Gastroesophageal sphincter (tissue), 4 donors: ENCODE results near the gene MUSK. TPM values are rescaled to one million over a fixed set of nuclear protein-coding genes. Genes with fewer than 3 reads are reported as not detected.
"Not testable (repeated sequence)": the region's sequence is repeated elsewhere in the genome, so short reads cannot be mapped to it uniquely, and the experiment has no call there.

Source experiments
- ATAC-seq: fragments of 150-250 bp; one replicate; pipeline ENCODE4 v1.9.1; 2016; ENCODE audit warnings: mild to moderate bottlenecking, moderate library complexity
- H3K27ac ChIP-seq, 4 donors: fragments of 200-600 bp; sonication (generic) in 3 of 4; 1 replicate in 3 of 4; 2 replicates in 1 of 4; pipeline ENCODE4 v1.5.1; 2016 to 2019
- H3K27me3 ChIP-seq: fragments of 200-600 bp; sonication (generic); one replicate; pipeline ENCODE4 v1.5.1; 2019
- H3K36me3 ChIP-seq, 2 donors: fragments of 200-600 bp; sonication (generic); one replicate each; pipeline ENCODE4 v1.5.1; 2019; ENCODE audit warnings: control low read depth in 1 of 2
- H3K4me1 ChIP-seq, 3 donors: fragments of 200-600 bp; sonication (generic); 1 replicate in 2 of 3; 2 replicates in 1 of 3; pipeline ENCODE4 v1.5.1; 2016 to 2019; ENCODE audit warnings: control low read depth in 2 of 3
- H3K4me3 ChIP-seq, 2 donors: fragments of 200-600 bp; sonication (generic); one replicate each; pipeline ENCODE4 v1.5.1; 2019; ENCODE audit warnings: mild to moderate bottlenecking in 1 of 2, moderate library complexity in 1 of 2
- H3K9me3 ChIP-seq, 3 donors: fragments of 200-600 bp; sonication (generic); one replicate each; pipeline ENCODE4 v1.5.1; 2017 to 2019; ENCODE audit warnings: control low read depth in 2 of 3
- EP300 ChIP-seq: sonication (generic); formaldehyde crosslinking; IDR thresholded peaks from one replicate; pipeline ENCODE4 v1.6.1; 2017; ENCODE audit warnings: antibody characterized with exemption, mild to moderate bottlenecking
- POLR2A ChIP-seq, 2 donors: fragments of 450-650 bp; IDR thresholded peaks; one replicate each; pipeline ENCODE4 v1.6.1; 2017; ENCODE audit warnings: antibody characterized with exemption in 2 of 2, mild to moderate bottlenecking in 2 of 2, moderate library complexity in 1 of 2
- POLR2AphosphoS5 ChIP-seq: sonication (generic); formaldehyde crosslinking; IDR thresholded peaks from one replicate; pipeline ENCODE4 v1.6.1; 2017; ENCODE audit warnings: antibody characterized with exemption
- WGBS, 2 donors: methylation state at CpG; one replicate each; pipeline ENCODE4 v1.1.5; 2018; ENCODE audit warnings: low coverage in 1 of 2; 5-methylcytosine and 5-hydroxymethylcytosine counted together
- total RNA-seq, 4 donors: library from RNA; depleted of rRNA; stranded (reverse); fragments of >200 nt; gene quantifications; one replicate each; pipeline ENCODE4 v1.1.0, GENCODE V29; 2016
- TF ChIP-seq, protein P1 (sequence below), 4 experiments: fragments of 200-600 bp in 2 of 4; fragments of 450-650 bp in 2 of 4; sonication (generic) in 1 of 4; IDR thresholded peaks; one replicate each; pipeline ENCODE4 v1.5.1; 2017 to 2019; ENCODE audit warnings: antibody characterized with exemption in 4 of 4, mild to moderate bottlenecking in 2 of 4, moderate library complexity in 2 of 4

The MUSK gene
- total RNA-seq, 4 donors from 2014 or later, result 2.9 to 8.4 (median 4.2) TPM

DNA sequence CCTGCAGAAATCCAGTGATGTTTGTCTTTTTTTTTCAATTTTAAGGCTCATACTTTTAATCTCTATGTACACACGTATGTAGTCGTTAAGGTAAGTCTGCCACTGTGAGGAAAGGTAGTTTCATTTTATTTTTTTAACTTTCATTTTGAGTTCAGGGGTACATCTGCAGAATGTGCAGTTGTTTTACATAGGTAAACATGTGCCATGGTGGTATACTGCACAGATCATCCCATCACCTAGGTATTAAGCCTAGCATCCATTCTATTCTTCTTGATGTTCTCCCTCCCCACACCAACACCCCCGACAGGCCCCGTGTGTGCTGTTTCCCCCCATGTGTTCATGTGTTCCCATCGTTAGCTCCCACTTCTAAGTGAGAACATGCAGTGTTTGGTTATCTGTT, 19.7 kb downstream of the MUSK start:
- ATAC-seq, result no peak
- Histone ChIP-seq H3K4me3 (no peak overlapping the region), H3K4me1 (no peaks in the 10 kb centered on the region), H3K9me3 (peaks cover 0 to 3% (median 0%) of the 10 kb centered on the region in 3 donors), H3K36me3 (no peaks in the 10 kb centered on the region), H3K27ac (no peak overlapping the region), H3K27me3 (no peaks in the 10 kb centered on the region)
- WGBS, 2 donors, result 91 to 93% methylated on average over 2 to 5 of the region's 5 CpGs
- no peak for TF ChIP-seq EP300
- TF ChIP-seq POLR2AphosphoS5, result no peak
- no peak for TF ChIP-seq POLR2A (IDR thresholded peaks at IDR 0.05)
- TF ChIP-seq, protein P1, sequence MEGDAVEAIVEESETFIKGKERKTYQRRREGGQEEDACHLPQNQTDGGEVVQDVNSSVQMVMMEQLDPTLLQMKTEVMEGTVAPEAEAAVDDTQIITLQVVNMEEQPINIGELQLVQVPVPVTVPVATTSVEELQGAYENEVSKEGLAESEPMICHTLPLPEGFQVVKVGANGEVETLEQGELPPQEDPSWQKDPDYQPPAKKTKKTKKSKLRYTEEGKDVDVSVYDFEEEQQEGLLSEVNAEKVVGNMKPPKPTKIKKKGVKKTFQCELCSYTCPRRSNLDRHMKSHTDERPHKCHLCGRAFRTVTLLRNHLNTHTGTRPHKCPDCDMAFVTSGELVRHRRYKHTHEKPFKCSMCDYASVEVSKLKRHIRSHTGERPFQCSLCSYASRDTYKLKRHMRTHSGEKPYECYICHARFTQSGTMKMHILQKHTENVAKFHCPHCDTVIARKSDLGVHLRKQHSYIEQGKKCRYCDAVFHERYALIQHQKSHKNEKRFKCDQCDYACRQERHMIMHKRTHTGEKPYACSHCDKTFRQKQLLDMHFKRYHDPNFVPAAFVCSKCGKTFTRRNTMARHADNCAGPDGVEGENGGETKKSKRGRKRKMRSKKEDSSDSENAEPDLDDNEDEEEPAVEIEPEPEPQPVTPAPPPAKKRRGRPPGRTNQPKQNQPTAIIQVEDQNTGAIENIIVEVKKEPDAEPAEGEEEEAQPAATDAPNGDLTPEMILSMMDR (IDR thresholded peaks at IDR 0.05), result no peak

DNA sequence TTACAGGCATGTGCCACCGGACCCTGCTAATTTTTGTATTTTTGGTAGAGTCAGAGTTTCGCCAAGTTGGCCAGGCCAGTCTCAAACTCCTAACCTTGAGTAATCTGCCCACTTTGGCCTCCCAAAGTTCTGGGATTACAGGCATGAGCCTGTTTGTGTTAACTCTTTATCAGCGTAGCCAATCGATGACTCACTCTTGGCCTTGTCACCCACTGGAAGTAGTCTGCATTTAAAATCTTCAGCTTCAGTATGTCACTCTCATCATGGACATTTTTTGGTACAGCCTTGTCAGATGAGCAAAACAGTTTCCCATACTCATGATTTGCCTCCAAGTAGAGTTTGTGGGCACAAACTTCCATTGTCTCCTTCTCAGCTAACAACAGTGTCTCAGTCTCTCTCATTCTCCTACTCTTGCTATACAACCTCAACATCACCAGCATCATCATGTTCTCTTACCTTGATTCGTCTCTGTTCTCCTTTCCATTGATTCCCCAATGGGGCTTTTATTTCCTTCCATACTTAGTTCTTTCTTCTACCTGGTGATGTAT, 22.5 kb downstream of the MUSK start:
- no peak for TF ChIP-seq EP300
- no peak for TF ChIP-seq POLR2AphosphoS5
- no peak for TF ChIP-seq POLR2A (IDR thresholded peaks at IDR 0.05)
- TF ChIP-seq, protein P1 (IDR thresholded peaks at IDR 0.05), result no peak
- no peaks in the 10 kb centered on the region for H3K4me1 ChIP-seq
- no peak overlapping the region for H3K27ac ChIP-seq
- no peaks in the 10 kb centered on the region for H3K27me3 ChIP-seq
- H3K9me3 ChIP-seq, result no peaks in the 10 kb centered on the region
- no peak for ATAC-seq
- no peak overlapping the region for H3K4me3 ChIP-seq
- no peaks in the 10 kb centered on the region for H3K36me3 ChIP-seq
- WGBS, 2 donors, result 85 to 96% methylated on average over 4 to 5 of the region's 5 CpGs

DNA sequence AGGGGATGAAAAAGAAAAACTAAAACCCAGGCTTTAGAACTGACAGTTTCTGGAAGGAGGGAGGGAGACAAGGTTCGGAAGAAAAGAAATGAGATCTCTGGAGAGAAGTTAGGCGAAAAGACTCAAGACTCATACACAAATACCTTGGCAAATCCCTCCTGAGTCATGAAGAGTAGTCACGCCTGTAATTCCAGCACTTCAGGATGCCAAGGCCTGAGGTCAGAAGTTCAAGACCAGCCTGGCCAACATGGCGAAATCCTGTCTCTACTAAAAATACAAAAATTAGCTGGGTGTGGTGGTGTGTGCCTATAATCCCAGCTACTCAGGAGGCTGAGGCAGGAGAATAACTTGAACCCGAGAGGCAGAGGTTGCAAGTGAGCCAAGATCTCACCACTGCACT, 27.3 kb downstream of the MUSK start:
- H3K4me3 ChIP-seq, H3K9me3 ChIP-seq, H3K4me1 ChIP-seq, H3K27ac ChIP-seq, H3K36me3 ChIP-seq, H3K27me3 ChIP-seq, ATAC-seq: not testable (repeated sequence)
- WGBS, 2 donors, result 69 to 81% methylated on average over 4 to 5 of the region's 5 CpGs

- no peaks in the 10 kb centered on the region for H3K27me3 ChIP-seq
- TF ChIP-seq EP300, result no peak
- no peak for TF ChIP-seq POLR2AphosphoS5
- TF ChIP-seq POLR2A (IDR thresholded peaks at IDR 0.05), result no peak
- TF ChIP-seq, protein P1 (IDR thresholded peaks at IDR 0.05), result no peak
- no peaks in the 10 kb centered on the region for H3K9me3 ChIP-seq
- no peak for ATAC-seq
- no peak overlapping the region for H3K27ac ChIP-seq
- WGBS, 2 donors, result 38 to 60% methylated on average over 1 of the region's 1 CpG
- H3K36me3 ChIP-seq, result no peaks in the 10 kb centered on the region
- no peak overlapping the region for H3K4me3 ChIP-seq
- no peaks in the 10 kb centered on the region for H3K4me1 ChIP-seq
These were observed 32.4 kb downstream of the MUSK start for GRCh38 chr9:110700953-110701352.

DNA sequence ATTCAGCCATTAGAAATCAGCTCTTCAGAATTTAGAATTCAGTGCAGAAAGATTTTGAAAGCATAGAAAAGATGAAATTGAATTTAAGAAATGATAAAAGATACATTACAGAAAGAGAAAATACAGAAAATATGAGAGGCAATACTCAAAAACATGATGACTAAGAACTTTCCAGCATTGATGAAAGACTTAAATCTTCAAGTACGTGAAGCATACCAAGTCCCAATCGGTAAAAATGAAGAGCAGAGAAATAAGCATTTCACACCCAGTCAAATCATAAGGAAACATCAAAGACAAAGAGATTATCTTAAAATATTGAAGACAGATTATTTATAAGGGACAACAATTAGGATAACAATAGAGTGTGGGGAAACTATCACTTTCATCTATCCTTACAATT, 35.1 kb downstream of the MUSK start:
- Histone ChIP-seq H3K27ac (no peak overlapping the region), H3K4me1 (no peaks in the 10 kb centered on the region), H3K9me3 (no peaks in the 10 kb centered on the region), H3K4me3 (no peak overlapping the region), H3K27me3 (no peaks in the 10 kb centered on the region), H3K36me3 (no peaks in the 10 kb centered on the region)
- ATAC-seq, result no peak
- TF ChIP-seq POLR2A (IDR thresholded peaks at IDR 0.05) (no peak), POLR2AphosphoS5 (no peak), EP300 (no peak)
- TF ChIP-seq, protein P1 (IDR thresholded peaks at IDR 0.05), result no peak
- 96% methylated on average over 2 of the region's 2 CpGs; no CpG with 5 or more reads in 1 of the 2 donors for WGBS, 2 donors
